ENCODE measurements around the gene CCDC74A.
"Not testable (repeated sequence)": the region's sequence is repeated elsewhere in the genome, so short reads cannot be mapped to it uniquely, and the experiment has no call there.

CCDC74A gene

GRCh38 chr2:131517106-131517831 lies 10.4 kb upstream of the CCDC74A start:
- Histone ChIP-seq H3K18ac (ENCODE audit: low read depth in 1 of 2, low read length in 2 of 2) (no peak overlapping the region), H3K36me3 (ENCODE audit: control insufficient read depth in 1 of 2, insufficient read depth in 2 of 2, low read depth in 1 of 2, low read length in 2 of 2) (peaks cover 28 to 79% of the 10 kb centered on the region in 2 experiments), H3K4me1 (ENCODE audit: control insufficient read depth, insufficient read depth, low read depth, low read length) (peaks cover 9% of the 10 kb centered on the region), H3K4me3 (ENCODE audit: insufficient read depth in 1 of 2, low read depth in 1 of 2, low read length in 2 of 2) (no peak overlapping the region), H3K79me1 (replicated peaks; ENCODE audit: low read length, poor library complexity, severe bottlenecking) (peaks cover 7% of the 10 kb centered on the region), H3K9ac (ENCODE audit: low read length) (no peak overlapping the region), H2AFZ (ENCODE audit: low read depth, low read length) (no peak overlapping the region), H4K91ac (ENCODE audit: low read length) (no peak overlapping the region), H3K9me3 (ENCODE audit: control insufficient read depth, low read length) (no peaks in the 10 kb centered on the region), H2BK15ac (ENCODE audit: low read depth, poor library complexity, severe bottlenecking) (no peak overlapping the region), H2AK5ac (ENCODE audit: low read length, severe bottlenecking) (no peak overlapping the region), H2BK120ac (ENCODE audit: low read depth, low read length) (no peak overlapping the region), H4K8ac (ENCODE audit: low read length) (no peak overlapping the region), H3K27me3 (ENCODE audit: control insufficient read depth in 1 of 2, insufficient read depth in 1 of 2, low read length in 2 of 2) (no peaks in the 10 kb centered on the region), H2BK5ac (ENCODE audit: low read depth, low read length, poor library complexity, severe bottlenecking) (no peak overlapping the region), H3K27ac (ENCODE audit: low read length, poor library complexity, severe bottlenecking) (no peak overlapping the region), H3K14ac (ENCODE audit: low read length in 2 of 2) (no peak overlapping the region), H3K4me2 (ENCODE audit: low read length, poor library complexity, severe bottlenecking) (no peak overlapping the region), H3K23ac (ENCODE audit: low read length in 2 of 2) (no peak overlapping the region), H2BK12ac (ENCODE audit: low read length in 2 of 2) (no peak overlapping the region), H3K4ac (ENCODE audit: low read depth in 1 of 2, low read length in 2 of 2) (no peak overlapping the region)
- no peak for DNase-seq
- WGBS: 97% methylated on average over 17 of the region's 17 CpGs

- H3K4ac ChIP-seq (ENCODE audit: low read depth in 1 of 2, low read length in 2 of 2); H3K4me2 ChIP-seq (ENCODE audit: low read length, poor library complexity, severe bottlenecking); H3K14ac ChIP-seq (ENCODE audit: low read length in 2 of 2); H3K27ac ChIP-seq (ENCODE audit: low read length, poor library complexity, severe bottlenecking); H2AK5ac ChIP-seq (ENCODE audit: low read length, severe bottlenecking); H3K9ac ChIP-seq (ENCODE audit: low read length); H4K8ac ChIP-seq (ENCODE audit: low read length); H4K91ac ChIP-seq (ENCODE audit: low read length); H3K4me3 ChIP-seq (ENCODE audit: insufficient read depth in 1 of 2, low read depth in 1 of 2, low read length in 2 of 2); H3K9me3 ChIP-seq (ENCODE audit: control insufficient read depth, low read length); H2BK120ac ChIP-seq (ENCODE audit: low read depth, low read length); H3K18ac ChIP-seq (ENCODE audit: low read depth in 1 of 2, low read length in 2 of 2); DNase-seq; H2BK12ac ChIP-seq (ENCODE audit: low read length in 2 of 2); H3K79me1 ChIP-seq (replicated peaks; ENCODE audit: low read length, poor library complexity, severe bottlenecking); H2BK15ac ChIP-seq (ENCODE audit: low read depth, poor library complexity, severe bottlenecking); H2BK5ac ChIP-seq (ENCODE audit: low read depth, low read length, poor library complexity, severe bottlenecking); H2AFZ ChIP-seq (ENCODE audit: low read depth, low read length); H3K27me3 ChIP-seq (ENCODE audit: control insufficient read depth in 1 of 2, insufficient read depth in 1 of 2, low read length in 2 of 2); H3K4me1 ChIP-seq (ENCODE audit: control insufficient read depth, insufficient read depth, low read depth, low read length); H3K23ac ChIP-seq (ENCODE audit: low read length in 2 of 2): not testable (repeated sequence)
- WGBS: 94% methylated on average over 13 of the region's 16 CpGs
- H3K36me3 ChIP-seq (ENCODE audit: control insufficient read depth in 1 of 2, insufficient read depth in 2 of 2, low read depth in 1 of 2, low read length in 2 of 2): peaks cover 28 to 78% of the 10 kb centered on the region in 2 experiments
These were observed 9.8 kb upstream of the CCDC74A start for GRCh38 chr2:131517856-131518255.

GRCh38 chr2:131518531-131518930 lies 9.2 kb upstream of the CCDC74A start:
- H2BK12ac ChIP-seq (ENCODE audit: low read length in 2 of 2); H3K4ac ChIP-seq (ENCODE audit: low read depth in 1 of 2, low read length in 2 of 2); H4K8ac ChIP-seq (ENCODE audit: low read length); H3K4me1 ChIP-seq (ENCODE audit: control insufficient read depth, insufficient read depth, low read depth, low read length); H2BK5ac ChIP-seq (ENCODE audit: low read depth, low read length, poor library complexity, severe bottlenecking); H2BK120ac ChIP-seq (ENCODE audit: low read depth, low read length); H3K9ac ChIP-seq (ENCODE audit: low read length); H3K27me3 ChIP-seq (ENCODE audit: control insufficient read depth in 1 of 2, insufficient read depth in 1 of 2, low read length in 2 of 2); H3K79me1 ChIP-seq (replicated peaks; ENCODE audit: low read length, poor library complexity, severe bottlenecking); H4K91ac ChIP-seq (ENCODE audit: low read length); H2BK15ac ChIP-seq (ENCODE audit: low read depth, poor library complexity, severe bottlenecking); H3K18ac ChIP-seq (ENCODE audit: low read depth in 1 of 2, low read length in 2 of 2); H3K14ac ChIP-seq (ENCODE audit: low read length in 2 of 2); H3K9me3 ChIP-seq (ENCODE audit: control insufficient read depth, low read length); H3K4me2 ChIP-seq (ENCODE audit: low read length, poor library complexity, severe bottlenecking); H2AFZ ChIP-seq (ENCODE audit: low read depth, low read length); H3K27ac ChIP-seq (ENCODE audit: low read length, poor library complexity, severe bottlenecking); H3K23ac ChIP-seq (ENCODE audit: low read length in 2 of 2); H2AK5ac ChIP-seq (ENCODE audit: low read length, severe bottlenecking); H3K4me3 ChIP-seq (ENCODE audit: insufficient read depth in 1 of 2, low read depth in 1 of 2, low read length in 2 of 2); DNase-seq: not testable (repeated sequence)
- peaks cover 27 to 77% of the 10 kb centered on the region in 2 experiments for H3K36me3 ChIP-seq (ENCODE audit: control insufficient read depth in 1 of 2, insufficient read depth in 2 of 2, low read depth in 1 of 2, low read length in 2 of 2)
- WGBS: 97% methylated on average over 7 of the region's 11 CpGs

GRCh38 chr2:131519466-131519865 lies 8.2 kb upstream of the CCDC74A start:
- Histone ChIP-seq H3K27ac (ENCODE audit: low read length, poor library complexity, severe bottlenecking) (no peak overlapping the region), H4K8ac (ENCODE audit: low read length) (no peak overlapping the region), H3K36me3 (ENCODE audit: control insufficient read depth in 1 of 2, insufficient read depth in 2 of 2, low read depth in 1 of 2, low read length in 2 of 2) (peaks cover 19 to 67% of the 10 kb centered on the region in 2 experiments), H3K79me1 (replicated peaks; ENCODE audit: low read length, poor library complexity, severe bottlenecking) (peaks cover 5% of the 10 kb centered on the region), H3K4me1 (ENCODE audit: control insufficient read depth, insufficient read depth, low read depth, low read length) (peaks cover 2% of the 10 kb centered on the region), H3K23ac (ENCODE audit: low read length in 2 of 2) (no peak overlapping the region), H4K91ac (ENCODE audit: low read length) (no peak overlapping the region), H3K4ac (ENCODE audit: low read depth in 1 of 2, low read length in 2 of 2) (no peak overlapping the region), H3K9ac (ENCODE audit: low read length) (no peak overlapping the region), H3K18ac (ENCODE audit: low read depth in 1 of 2, low read length in 2 of 2) (no peak overlapping the region), H2BK12ac (ENCODE audit: low read length in 2 of 2) (no peak overlapping the region), H3K4me3 (ENCODE audit: insufficient read depth in 1 of 2, low read depth in 1 of 2, low read length in 2 of 2) (no peak overlapping the region), H3K4me2 (ENCODE audit: low read length, poor library complexity, severe bottlenecking) (no peak overlapping the region), H2AK5ac (ENCODE audit: low read length, severe bottlenecking) (no peak overlapping the region), H3K27me3 (ENCODE audit: control insufficient read depth in 1 of 2, insufficient read depth in 1 of 2, low read length in 2 of 2) (no peaks in the 10 kb centered on the region), H3K9me3 (ENCODE audit: control insufficient read depth, low read length) (no peaks in the 10 kb centered on the region), H3K14ac (ENCODE audit: low read length in 2 of 2) (no peak overlapping the region), H2AFZ (ENCODE audit: low read depth, low read length) (no peak overlapping the region), H2BK15ac (ENCODE audit: low read depth, poor library complexity, severe bottlenecking) (no peak overlapping the region), H2BK5ac (ENCODE audit: low read depth, low read length, poor library complexity, severe bottlenecking) (no peak overlapping the region), H2BK120ac (ENCODE audit: low read depth, low read length) (no peak overlapping the region)
- no peak for DNase-seq
- 99% methylated on average over 15 of the region's 15 CpGs for WGBS
